Natural killer cell treated with Interleukin-12 subunit alpha and Interleukin-12 subunit beta and Interleukin-15 and Interleukin-18, amount 100 ng/mL, for 72 hours (primary cell): ENCODE measurements around the gene TLE6. TPM values are rescaled to one million over a fixed set of nuclear protein-coding genes. Genes with fewer than 3 reads are reported as not detected.
"Not testable (repeated sequence)": the region's sequence is repeated elsewhere in the genome, so short reads cannot be mapped to it uniquely, and the experiment has no call there.

Source experiments
- ATAC-seq, 2 donors: fragments of 150-1000 bp; cut with Tn5 transposase in 1 of 2; sonication (Bioruptor Pico), chemical (Tn5 transposase) in 1 of 2; 2 replicates each; pipeline ENCODE4 v1.10.0; 2021
- DNase-seq: peaks from one replicate; pipeline ENCODE4 v3.0.0; 2022; ENCODE audit warnings: low spot score
- H3K27ac Mint-ChIP-seq, 2 donors: 1 replicate in 1 of 2; 2 replicates in 1 of 2; pipeline ENCODE4 v1.8.0; 2022; ENCODE audit warnings: mixed read lengths in 2 of 2, mild to moderate bottlenecking in 1 of 2, moderate library complexity in 1 of 2
- H3K27me3 Mint-ChIP-seq, 2 donors: 1 replicate in 1 of 2; 2 replicates in 1 of 2; pipeline ENCODE4 v1.8.0; 2022; ENCODE audit warnings: mixed read lengths in 2 of 2
- H3K36me3 Mint-ChIP-seq: one replicate; pipeline ENCODE4 v1.8.0; 2022; ENCODE audit warnings: mixed read lengths
- H3K4me1 Mint-ChIP-seq, 2 donors: 1 replicate in 1 of 2; 2 replicates in 1 of 2; pipeline ENCODE4 v1.8.0; 2022; ENCODE audit warnings: low read depth in 2 of 2, mixed read lengths in 2 of 2, mild to moderate bottlenecking in 1 of 2
- H3K4me3 Mint-ChIP-seq: one replicate; pipeline ENCODE4 v1.8.0; 2022; ENCODE audit warnings: mixed read lengths
- H3K9me3 Mint-ChIP-seq: 2 replicates; pipeline ENCODE4 v1.8.0; 2022; ENCODE audit warnings: mixed read lengths
- total RNA-seq, 2 donors: library from RNA; stranded (reverse); gene quantifications; one replicate each; pipeline ENCODE4 v1.2.3, GENCODE V29; 2022

The TLE6 gene
- total RNA-seq, 2 donors from 2014 or later: 0.45 to 1.8 TPM

GRCh38 chr19:2982561-2982960 is 5.2 kb downstream of the TLE6 start:
- DNase-seq (no peak), ATAC-seq (no peak)
- H3K36me3 Mint-ChIP-seq: no peaks in the 10 kb centered on the region
- H3K4me3 Mint-ChIP-seq: no peak overlapping the region
- H3K27me3 Mint-ChIP-seq: peaks cover 8 to 13% of the 10 kb centered on the region in 2 donors
- no peak overlapping the region for H3K27ac Mint-ChIP-seq
- peaks cover 0 to 6% of the 10 kb centered on the region in 2 donors for H3K4me1 Mint-ChIP-seq
- no peaks in the 10 kb centered on the region for H3K9me3 Mint-ChIP-seq

GRCh38 chr19:2982983-2983350 is 5.6 kb downstream of the TLE6 start:
- ATAC-seq (no peak), DNase-seq (no peak)
- Mint-ChIP-seq H3K36me3 (no peaks in the 10 kb centered on the region), H3K4me3 (no peak overlapping the region), H3K9me3 (no peaks in the 10 kb centered on the region), H3K4me1 (peaks cover 0 to 6% of the 10 kb centered on the region in 2 donors), H3K27ac (no peak overlapping the region), H3K27me3 (peaks cover 8 to 13% of the 10 kb centered on the region in 2 donors)

GRCh38 chr19:2983351-2984214 is 6.2 kb downstream of the TLE6 start:
- Mint-ChIP-seq H3K27ac (no peak overlapping the region), H3K36me3 (no peaks in the 10 kb centered on the region)

GRCh38 chr19:2984215-2984528 is 6.8 kb downstream of the TLE6 start:
- DNase-seq (no peak), ATAC-seq (no peak)
- Mint-ChIP-seq H3K4me1 (peaks cover 0 to 6% of the 10 kb centered on the region in 2 donors), H3K36me3 (no peaks in the 10 kb centered on the region), H3K4me3 (no peak overlapping the region), H3K9me3 (no peaks in the 10 kb centered on the region), H3K27me3 (peaks cover 8 to 13% of the 10 kb centered on the region in 2 donors), H3K27ac (no peak overlapping the region)

More at GRCh38 chr19:2983351-2984214, 6.2 kb downstream of the TLE6 start:
- Mint-ChIP-seq H3K4me1 (peaks cover 0 to 6% of the 10 kb centered on the region in 2 donors), H3K9me3 (no peaks in the 10 kb centered on the region), H3K27me3 (peaks cover 8 to 13% of the 10 kb centered on the region in 2 donors), H3K4me3 (no peak overlapping the region)
- DNase-seq (no peak), ATAC-seq (no peak)

- Mint-ChIP-seq H3K9me3 (no peaks in the 10 kb centered on the region), H3K4me1 (peaks cover 0 to 6% of the 10 kb centered on the region in 2 donors), H3K36me3 (no peaks in the 10 kb centered on the region), H3K4me3 (no peak overlapping the region), H3K27me3 (peaks cover 1 to 7% of the 10 kb centered on the region in 2 donors), H3K27ac (no peak overlapping the region)
- DNase-seq (no peak), ATAC-seq (peak in 1 of 2 donors; percentile 11)
These were observed 9.7 kb downstream of the TLE6 start for GRCh38 chr19:2986951-2987524.

GRCh38 chr19:2987797-2988196 is 10.4 kb downstream of the TLE6 start:
- Mint-ChIP-seq H3K4me3 (no peak overlapping the region), H3K9me3 (no peaks in the 10 kb centered on the region), H3K36me3 (no peaks in the 10 kb centered on the region), H3K4me1 (peaks cover 0 to 6% of the 10 kb centered on the region in 2 donors), H3K27ac (no peak overlapping the region), H3K27me3 (peaks cover 0 to 7% of the 10 kb centered on the region in 2 donors)
- no peak for DNase-seq
- peak in 1 of 2 donors; percentile 22 for ATAC-seq

GRCh38 chr19:2988568-2988967 is 11.2 kb downstream of the TLE6 start:
- no peaks in the 10 kb centered on the region for H3K36me3 Mint-ChIP-seq
- ATAC-seq (no peak), DNase-seq (no peak)
- H3K9me3 Mint-ChIP-seq: no peaks in the 10 kb centered on the region
- peaks cover 0 to 1% of the 10 kb centered on the region in 2 donors for H3K27me3 Mint-ChIP-seq
- no peak overlapping the region for H3K27ac Mint-ChIP-seq
- no peak overlapping the region for H3K4me3 Mint-ChIP-seq
- H3K4me1 Mint-ChIP-seq: peaks cover 0 to under 1% of the 10 kb centered on the region in 2 donors

GRCh38 chr19:2989236-2989946 is 12.0 kb downstream of the TLE6 start:
- ATAC-seq: no peak
- H3K9me3 Mint-ChIP-seq: no peaks in the 10 kb centered on the region
- H3K27ac Mint-ChIP-seq: no peak overlapping the region
- no peaks in the 10 kb centered on the region for H3K36me3 Mint-ChIP-seq
- H3K27me3 Mint-ChIP-seq: no peaks in the 10 kb centered on the region
- H3K4me3 Mint-ChIP-seq: no peak overlapping the region
- H3K4me1 Mint-ChIP-seq: no peaks in the 10 kb centered on the region
- no peak for DNase-seq

GRCh38 chr19:2992333-2992732 is 15.0 kb downstream of the TLE6 start:
- not testable (repeated sequence) for H3K4me3 Mint-ChIP-seq, H3K4me1 Mint-ChIP-seq, H3K27ac Mint-ChIP-seq, H3K36me3 Mint-ChIP-seq, H3K9me3 Mint-ChIP-seq, H3K27me3 Mint-ChIP-seq, ATAC-seq, DNase-seq

- Mint-ChIP-seq H3K4me1 (no peaks in the 10 kb centered on the region), H3K9me3 (no peaks in the 10 kb centered on the region), H3K27me3 (no peaks in the 10 kb centered on the region), H3K36me3 (no peaks in the 10 kb centered on the region), H3K27ac (no peak overlapping the region), H3K4me3 (no peak overlapping the region)
- ATAC-seq (no peak), DNase-seq (no peak)
These were observed 15.6 kb downstream of the TLE6 start for GRCh38 chr19:2992958-2993357.

- Mint-ChIP-seq H3K27me3 (no peaks in the 10 kb centered on the region), H3K36me3 (no peaks in the 10 kb centered on the region), H3K4me1 (no peaks in the 10 kb centered on the region), H3K27ac (no peak overlapping the region), H3K4me3 (no peak overlapping the region), H3K9me3 (no peaks in the 10 kb centered on the region)
- ATAC-seq: no peak
- DNase-seq: no peak
These were observed 16.2 kb downstream of the TLE6 start for GRCh38 chr19:2993579-2993978.

- ATAC-seq: no peak
- DNase-seq: no peak
- Mint-ChIP-seq H3K4me3 (no peak overlapping the region), H3K9me3 (no peaks in the 10 kb centered on the region), H3K36me3 (no peaks in the 10 kb centered on the region), H3K27me3 (no peaks in the 10 kb centered on the region), H3K4me1 (no peaks in the 10 kb centered on the region), H3K27ac (no peak overlapping the region)
These were observed 17.3 kb downstream of the TLE6 start for GRCh38 chr19:2994588-2995131.

GRCh38 chr19:2997720-2998119 is 20.4 kb downstream of the TLE6 start:
- no peaks in the 10 kb centered on the region for H3K4me1 Mint-ChIP-seq
- H3K27me3 Mint-ChIP-seq: no peaks in the 10 kb centered on the region
- no peaks in the 10 kb centered on the region for H3K9me3 Mint-ChIP-seq
- H3K36me3 Mint-ChIP-seq: no peaks in the 10 kb centered on the region
- H3K4me3 Mint-ChIP-seq: no peak overlapping the region
- DNase-seq (no peak), ATAC-seq (no peak)
- no peak overlapping the region for H3K27ac Mint-ChIP-seq

GRCh38 chr19:2998642-2999041 is 21.3 kb downstream of the TLE6 start:
- H3K4me3 Mint-ChIP-seq: no peak overlapping the region
- ATAC-seq (no peak), DNase-seq (no peak)
- H3K27me3 Mint-ChIP-seq: no peaks in the 10 kb centered on the region
- H3K4me1 Mint-ChIP-seq: no peaks in the 10 kb centered on the region
- no peaks in the 10 kb centered on the region for H3K36me3 Mint-ChIP-seq
- H3K27ac Mint-ChIP-seq: no peak overlapping the region
- no peaks in the 10 kb centered on the region for H3K9me3 Mint-ChIP-seq
